Measurements from ENCODE around the gene DTYMK.

DTYMK gene

DNA sequence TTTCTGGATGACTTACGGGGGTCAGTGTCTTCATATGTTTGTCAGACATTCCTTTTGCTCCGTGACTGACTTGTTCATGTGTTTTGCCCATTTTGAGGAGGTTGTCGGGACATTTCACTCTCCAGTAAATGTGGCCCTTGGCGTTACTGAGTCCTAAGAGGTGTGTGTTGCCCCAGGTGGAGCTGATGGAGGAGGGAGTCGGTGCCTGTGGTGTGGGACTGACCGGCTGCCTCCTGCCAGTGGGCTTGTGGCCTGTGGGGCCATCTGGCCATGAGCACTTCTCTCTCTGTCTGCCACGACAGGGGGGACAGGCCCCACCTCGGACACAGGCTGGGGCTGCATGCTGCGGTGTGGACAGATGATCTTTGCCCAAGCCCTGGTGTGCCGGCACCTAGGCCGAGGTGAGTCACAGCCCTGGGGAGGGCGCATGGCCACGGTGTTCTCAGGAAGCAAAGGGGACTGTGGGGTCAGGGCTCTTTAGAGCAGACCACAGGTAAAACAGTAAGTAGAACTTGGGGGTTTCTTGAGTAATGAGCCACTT, 33.3 kb downstream of the DTYMK start:
- TF ChIP-seq MYC (IDR thresholded peaks at IDR 0.05; ENCODE audit: low read depth, low read length) (no peak), POLR2A (IDR thresholded peaks at IDR 0.05; ENCODE audit: extremely low read depth, insufficient read length) (no peak)
- TF ChIP-seq, protein P1, sequence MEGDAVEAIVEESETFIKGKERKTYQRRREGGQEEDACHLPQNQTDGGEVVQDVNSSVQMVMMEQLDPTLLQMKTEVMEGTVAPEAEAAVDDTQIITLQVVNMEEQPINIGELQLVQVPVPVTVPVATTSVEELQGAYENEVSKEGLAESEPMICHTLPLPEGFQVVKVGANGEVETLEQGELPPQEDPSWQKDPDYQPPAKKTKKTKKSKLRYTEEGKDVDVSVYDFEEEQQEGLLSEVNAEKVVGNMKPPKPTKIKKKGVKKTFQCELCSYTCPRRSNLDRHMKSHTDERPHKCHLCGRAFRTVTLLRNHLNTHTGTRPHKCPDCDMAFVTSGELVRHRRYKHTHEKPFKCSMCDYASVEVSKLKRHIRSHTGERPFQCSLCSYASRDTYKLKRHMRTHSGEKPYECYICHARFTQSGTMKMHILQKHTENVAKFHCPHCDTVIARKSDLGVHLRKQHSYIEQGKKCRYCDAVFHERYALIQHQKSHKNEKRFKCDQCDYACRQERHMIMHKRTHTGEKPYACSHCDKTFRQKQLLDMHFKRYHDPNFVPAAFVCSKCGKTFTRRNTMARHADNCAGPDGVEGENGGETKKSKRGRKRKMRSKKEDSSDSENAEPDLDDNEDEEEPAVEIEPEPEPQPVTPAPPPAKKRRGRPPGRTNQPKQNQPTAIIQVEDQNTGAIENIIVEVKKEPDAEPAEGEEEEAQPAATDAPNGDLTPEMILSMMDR (IDR thresholded peaks at IDR 0.05; ENCODE audit: low read depth, low read length) = no peak
- TF ChIP-seq, protein P2, sequence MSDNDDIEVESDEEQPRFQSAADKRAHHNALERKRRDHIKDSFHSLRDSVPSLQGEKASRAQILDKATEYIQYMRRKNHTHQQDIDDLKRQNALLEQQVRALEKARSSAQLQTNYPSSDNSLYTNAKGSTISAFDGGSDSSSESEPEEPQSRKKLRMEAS (IDR thresholded peaks at IDR 0.05; ENCODE audit: low read depth, low read length) = no peak

DNA sequence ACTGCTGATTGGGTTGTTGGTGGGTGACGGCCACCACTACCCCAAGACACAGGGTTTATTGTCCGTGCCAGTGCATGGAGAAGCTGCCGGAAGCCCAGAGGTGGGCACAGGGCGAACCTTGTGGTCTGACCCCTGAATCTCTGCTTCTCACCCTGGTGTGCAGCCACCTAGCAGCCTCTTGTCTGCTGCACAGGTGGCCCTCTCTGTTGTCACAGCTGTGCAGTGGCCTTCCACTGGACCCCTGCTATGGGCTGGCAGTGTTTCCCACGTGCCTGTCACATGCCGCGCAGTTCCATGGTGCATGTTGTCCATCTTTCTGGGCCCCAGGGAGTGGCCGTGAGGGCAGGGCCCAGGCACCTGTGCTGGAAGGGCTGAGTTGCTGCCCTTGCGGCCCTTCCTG, 33.9 kb downstream of the DTYMK start:
- DNase-seq (ENCODE audit: low read depth) = no peak
- TF ChIP-seq MYC (IDR thresholded peaks at IDR 0.05; ENCODE audit: low read depth, low read length) = no peak
- TF ChIP-seq, protein P2 (IDR thresholded peaks at IDR 0.05; ENCODE audit: low read depth, low read length) = no peak
- TF ChIP-seq, protein P1 (IDR thresholded peaks at IDR 0.05; ENCODE audit: low read depth, low read length) = no peak
- no peak for TF ChIP-seq POLR2A (IDR thresholded peaks at IDR 0.05; ENCODE audit: extremely low read depth, insufficient read length)
- no peak overlapping the region for H3K4me3 ChIP-seq (ENCODE audit: low read depth, low read length)

More for the DNA sequence above, 33.3 kb downstream of the DTYMK start:
- H3K4me3 ChIP-seq (ENCODE audit: low read depth, low read length) = no peak overlapping the region
- DNase-seq (ENCODE audit: low read depth) = no peak

DNA sequence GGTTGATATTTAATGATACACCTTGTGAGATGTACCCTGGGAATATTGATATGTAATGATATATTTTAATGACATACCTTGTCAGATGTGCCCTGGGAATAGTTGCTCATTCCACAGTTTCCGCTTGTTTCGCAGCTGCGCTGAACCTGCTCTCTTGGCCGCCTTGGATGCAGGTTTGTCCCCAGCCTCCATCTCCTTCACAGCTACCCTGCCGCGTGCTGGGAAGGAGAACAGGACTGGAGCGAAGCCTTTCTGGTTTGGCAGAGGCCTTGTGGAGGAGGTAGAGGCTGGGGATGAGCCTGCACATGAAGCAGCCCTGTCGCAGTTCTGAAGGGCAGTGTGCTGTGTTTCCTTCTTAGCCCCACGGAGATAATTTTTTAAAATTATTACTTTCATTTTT, 34.5 kb downstream of the DTYMK start:
- TF ChIP-seq, protein P2 (IDR thresholded peaks at IDR 0.05; ENCODE audit: low read depth, low read length) = no peak
- TF ChIP-seq MYC (IDR thresholded peaks at IDR 0.05; ENCODE audit: low read depth, low read length) = no peak
- no peak for TF ChIP-seq POLR2A (IDR thresholded peaks at IDR 0.05; ENCODE audit: extremely low read depth, insufficient read length)
- TF ChIP-seq, protein P1 (IDR thresholded peaks at IDR 0.05; ENCODE audit: low read depth, low read length) = no peak
- no peak for DNase-seq (ENCODE audit: low read depth)
- H3K4me3 ChIP-seq (ENCODE audit: low read depth, low read length) = no peak overlapping the region

GRCh38 chr2:241649927-241650326, 36.7 kb downstream of the DTYMK start:
- no peak for DNase-seq (ENCODE audit: low read depth)
- no peak overlapping the region for H3K4me3 ChIP-seq (ENCODE audit: low read depth, low read length)
- no peak for TF ChIP-seq MYC (IDR thresholded peaks at IDR 0.05; ENCODE audit: low read depth, low read length)
- TF ChIP-seq, protein P1 (IDR thresholded peaks at IDR 0.05; ENCODE audit: low read depth, low read length) = no peak
- TF ChIP-seq, protein P2 (IDR thresholded peaks at IDR 0.05; ENCODE audit: low read depth, low read length) = no peak
- no peak for TF ChIP-seq POLR2A (IDR thresholded peaks at IDR 0.05; ENCODE audit: extremely low read depth, insufficient read length)

DNA sequence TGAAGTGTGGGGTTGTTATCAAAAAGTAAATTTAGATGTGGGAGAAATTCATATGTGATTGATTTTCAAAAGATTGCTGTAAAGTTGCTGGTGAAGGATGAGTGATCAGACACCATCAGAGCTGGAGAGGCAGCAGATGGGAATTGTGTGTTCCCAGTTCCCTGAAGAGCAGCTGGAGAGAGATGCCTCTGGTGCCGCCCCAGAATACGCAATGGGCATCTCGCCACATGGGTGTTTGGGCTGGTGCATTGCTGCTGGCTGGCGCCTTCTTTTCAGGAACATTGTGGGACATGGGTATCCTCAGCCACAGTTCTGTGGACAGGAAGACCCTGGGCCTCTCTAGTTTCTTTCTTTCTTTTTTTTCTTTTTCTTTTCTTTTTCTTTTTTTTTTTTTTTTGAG, 37.2 kb downstream of the DTYMK start:
- no peak for DNase-seq (ENCODE audit: low read depth)
- no peak overlapping the region for H3K4me3 ChIP-seq (ENCODE audit: low read depth, low read length)
- TF ChIP-seq, protein P1 (IDR thresholded peaks at IDR 0.05; ENCODE audit: low read depth, low read length) = no peak
- TF ChIP-seq, protein P2 (IDR thresholded peaks at IDR 0.05; ENCODE audit: low read depth, low read length) = no peak
- no peak for TF ChIP-seq POLR2A (IDR thresholded peaks at IDR 0.05; ENCODE audit: extremely low read depth, insufficient read length)
- TF ChIP-seq MYC (IDR thresholded peaks at IDR 0.05; ENCODE audit: low read depth, low read length) = no peak

All from NB4 (cell line).